Glomerular visceral epithelial cell (primary cell): ENCODE results near the gene NFXL1.
A peak's percentile ranks its signal among the peaks of the same experiment; 100 is the strongest.

Experiments
- DNase-seq: peaks from one replicate; pipeline ENCODE4 v3.0.0-alpha.2; 2016; ENCODE audit errors: extremely low spot score

Gene NFXL1

GRCh38 chr4:47891928-47892327, 22.5 kb downstream of the NFXL1 start:
- DNase-seq, result no peak

GRCh38 chr4:47882228-47882627, 32.2 kb downstream of the NFXL1 start:
- DNase-seq, result no peak

- no peak for DNase-seq
Measured at GRCh38 chr4:47879458-47879857, 34.9 kb downstream of the NFXL1 start.

- no peak for DNase-seq
Measured at GRCh38 chr4:47876784-47877546, 37.4 kb downstream of the NFXL1 start.

- DNase-seq, result no peak
Measured at GRCh38 chr4:47876310-47876709, 38.1 kb downstream of the NFXL1 start.

- no peak for DNase-seq
Measured at GRCh38 chr4:47873877-47874541, 40.4 kb downstream of the NFXL1 start.

GRCh38 chr4:47863486-47863885, 50.9 kb downstream of the NFXL1 start:
- no peak for DNase-seq

GRCh38 chr4:47862297-47862696, 52.1 kb downstream of the NFXL1 start:
- no peak for DNase-seq

GRCh38 chr4:47860305-47860704, 54.1 kb downstream of the NFXL1 start:
- DNase-seq, result no peak

- DNase-seq, result no peak
Measured at GRCh38 chr4:47858006-47858405, 56.4 kb downstream of the NFXL1 start.

- DNase-seq, result no peak
Measured at GRCh38 chr4:47856713-47857112, 57.7 kb downstream of the NFXL1 start.

- no peak for DNase-seq
Measured at GRCh38 chr4:47855350-47855749, 59.0 kb downstream of the NFXL1 start.

GRCh38 chr4:47852136-47852535, 62.2 kb downstream of the NFXL1 start:
- DNase-seq, result no peak

GRCh38 chr4:47849466-47849865, 64.9 kb downstream of the NFXL1 start:
- no peak for DNase-seq

- no peak for DNase-seq
Measured at GRCh38 chr4:47848041-47848440, 66.3 kb downstream of the NFXL1 start.

GRCh38 chr4:47842985-47843384, 71.4 kb downstream of the NFXL1 start:
- DNase-seq, result no peak

- no peak for DNase-seq
Measured at GRCh38 chr4:47840291-47840690, 74.1 kb downstream of the NFXL1 start.

GRCh38 chr4:47839259-47839658, 75.1 kb downstream of the NFXL1 start:
- DNase-seq, result no peak

GRCh38 chr4:47838445-47838844, 75.9 kb downstream of the NFXL1 start:
- DNase-seq, result no peak

GRCh38 chr4:47837908-47838294, 76.5 kb downstream of the NFXL1 start, which contains the start of gene CORIN:
CORIN (minus strand) TSS chr4:47838067; CDS start chr4:47837949, 118 bp downstream.
- DNase-seq, result no peak

GRCh38 chr4:47837094-47837907, 77.1 kb downstream of the NFXL1 start:
- DNase-seq, result peak; percentile 23

- peak; percentile 87 for DNase-seq
Measured at GRCh38 chr4:47836641-47837093, 77.7 kb downstream of the NFXL1 start.
